NCI-H2081 (cell line): ENCODE results near the gene DHRS12.

Experiments used
- DNase-seq, 2 experiments: peaks; one replicate each; lab custom pipeline; 2025; lab: John Stamatoyannopoulos, UW

The DHRS12 gene

GRCh38 chr13:51803422-51804294 lies at the start of gene DHRS12:
TSS of gene DHRS12 (minus strand) at chr13:51804163. CDS start at chr13:51799659, 4,504 bp downstream.
- DNase-seq = peak; percentile 65 to 79

GRCh38 chr13:51849145-51850101 lies 45.5 kb upstream of the DHRS12 start:
- DNase-seq = no peak

- DNase-seq = no peak
Measured at GRCh38 chr13:51848674-51849073, 44.7 kb upstream of the DHRS12 start.

GRCh38 chr13:51846756-51847155 lies 42.8 kb upstream of the DHRS12 start:
- no peak for DNase-seq

GRCh38 chr13:51845574-51846318 lies 41.8 kb upstream of the DHRS12 start:
- no peak for DNase-seq

- peak; percentile 16 to 33 for DNase-seq
Measured at GRCh38 chr13:51844862-51845573, 41.1 kb upstream of the DHRS12 start, which contains the start of gene TMEM272. TSS of gene TMEM272 (minus strand) at chr13:51845177. CDS start at chr13:51838530, 6,647 bp downstream.

- no peak for DNase-seq
Measured at GRCh38 chr13:51843529-51843928, 39.6 kb upstream of the DHRS12 start.

- no peak for DNase-seq
Measured at GRCh38 chr13:51841732-51842131, 37.8 kb upstream of the DHRS12 start.

GRCh38 chr13:51840917-51841316 lies 37.0 kb upstream of the DHRS12 start:
- DNase-seq = no peak

- DNase-seq = no peak
Measured at GRCh38 chr13:51839711-51840540, 36.0 kb upstream of the DHRS12 start.

- no peak for DNase-seq
Measured at GRCh38 chr13:51838240-51838846, 34.4 kb upstream of the DHRS12 start.

- no peak for DNase-seq
Measured at GRCh38 chr13:51837016-51837415, 33.1 kb upstream of the DHRS12 start.

- DNase-seq = no peak
Measured at GRCh38 chr13:51834581-51835171, 30.7 kb upstream of the DHRS12 start.

GRCh38 chr13:51833980-51834379 lies 30.0 kb upstream of the DHRS12 start:
- no peak for DNase-seq

GRCh38 chr13:51832471-51833152 lies 28.6 kb upstream of the DHRS12 start:
- DNase-seq = no peak

GRCh38 chr13:51831519-51831918 lies 27.6 kb upstream of the DHRS12 start:
- no peak for DNase-seq

- DNase-seq = no peak
Measured at GRCh38 chr13:51829568-51829899, 25.6 kb upstream of the DHRS12 start.

GRCh38 chr13:51828730-51829567 lies 25.0 kb upstream of the DHRS12 start:
- DNase-seq = no peak
